Neural cell (in vitro differentiated cells): Measurements from ENCODE around the gene HOXC6.

Experiments used
- CTCF ChIP-seq: fragments of 450-650 bp; IDR thresholded peaks from 2 replicates; pipeline ENCODE4 v1.5.1; 2014; ENCODE audit warnings: antibody characterized with exemption, mild to moderate bottlenecking, moderate library complexity; ENCODE audit not compliant: poor library complexity, severe bottlenecking
- EP300 ChIP-seq: fragments of 450-650 bp; conservative IDR thresholded peaks from 2 replicates; pipeline ENCODE4 v1.6.1; 2014; ENCODE audit warnings: antibody characterized with exemption, mild to moderate bottlenecking, moderate library complexity; ENCODE audit not compliant: poor library complexity, severe bottlenecking
- EZH2 ChIP-seq: fragments of 200-600, 300-800 bp; shearing (Covaris generic), sonication (generic); IDR thresholded peaks from 2 replicates; pipeline ENCODE4 v1.6.1; 2014; ENCODE audit warnings: antibody characterized with exemption, low read length, borderline replicate concordance, mild to moderate bottlenecking; ENCODE audit not compliant: insufficient read depth, poor library complexity, severe bottlenecking
- MXI1 ChIP-seq: fragments of 450-650 bp; conservative IDR thresholded peaks from 2 replicates; pipeline ENCODE4 v1.6.1; 2014; ENCODE audit warnings: antibody characterized with exemption, mild to moderate bottlenecking; ENCODE audit not compliant: poor library complexity, severe bottlenecking
- POLR2AphosphoS5 ChIP-seq: IDR thresholded peaks from 2 replicates; pipeline ENCODE4 v1.6.1; 2012
- RAD21 ChIP-seq: fragments of 450-650 bp; conservative IDR thresholded peaks from 2 replicates; pipeline ENCODE4 v1.6.1; 2014; ENCODE audit warnings: antibody characterized with exemption, mild to moderate bottlenecking, moderate library complexity
- REST ChIP-seq: IDR thresholded peaks from 2 replicates; pipeline ENCODE4 v1.6.1; 2012; ENCODE audit warnings: borderline replicate concordance
- SMC3 ChIP-seq: fragments of 450-650 bp; conservative IDR thresholded peaks from 2 replicates; pipeline ENCODE4 v1.6.1; 2014; ENCODE audit warnings: antibody characterized with exemption, mild to moderate bottlenecking, moderate library complexity; ENCODE audit not compliant: poor library complexity
- TAF1 ChIP-seq: IDR thresholded peaks from 2 replicates; pipeline ENCODE4 v1.6.1; 2012; ENCODE audit warnings: low read depth

GRCh38 chr12:54052438-54053002, 24.3 kb downstream of the HOXC6 start:
- TF ChIP-seq EZH2 (no peak), CTCF (no peak), TAF1 (no peak), POLR2AphosphoS5 (no peak), EP300 (no peak), REST (no peak), MXI1 (no peak), RAD21 (no peak), SMC3 (no peak)
